HUES6 (cell line): ENCODE data around the gene HOXB4.
A peak's percentile ranks its signal among the peaks of the same experiment; 100 is the strongest.

Experiments used
- H3K27ac ChIP-seq: 2 replicates; pipeline ENCODE4 v1.7.0; 2013; ENCODE audit warnings: low read depth, mild to moderate bottlenecking, low read length, inconsistent platforms
- H3K27me3 ChIP-seq: 2 replicates; pipeline ENCODE4 v1.6.1; 2013; ENCODE audit warnings: low read length; ENCODE audit not compliant: control insufficient read depth, insufficient read depth
- H3K36me3 ChIP-seq: 2 replicates; pipeline ENCODE4 v1.6.1; 2013; ENCODE audit warnings: low read length; ENCODE audit not compliant: control insufficient read depth, insufficient read depth
- H3K4me1 ChIP-seq: 2 replicates; pipeline ENCODE4 v1.6.1; 2013; ENCODE audit warnings: low read length; ENCODE audit not compliant: control insufficient read depth, insufficient read depth
- H3K4me3 ChIP-seq: 2 replicates; pipeline ENCODE4 v1.5.1; 2013; ENCODE audit warnings: low read depth, low read length
- H3K9ac ChIP-seq: one replicate; pipeline ENCODE4 v1.6.1; 2013; ENCODE audit warnings: mild to moderate bottlenecking, low read length
- H3K9me3 ChIP-seq: 2 replicates; pipeline ENCODE4 v1.6.1; 2013; ENCODE audit warnings: low read depth, low read length; ENCODE audit not compliant: control insufficient read depth, insufficient read depth

The HOXB4 gene

GRCh38 chr17:48592057-48592514 is 13.9 kb upstream of the HOXB4 start:
- Histone ChIP-seq H3K9ac (peak overlapping the region; percentile 87), H3K4me3 (peak overlapping the region; percentile 57; the same call in 1 of the 2 replicates), H3K27ac (no peak overlapping the region), H3K27me3 (peaks cover 100% of the 10 kb centered on the region), H3K36me3 (no peaks in the 10 kb centered on the region; the same call in 1 of the 2 replicates), H3K9me3 (no peaks in the 10 kb centered on the region), H3K4me1 (peaks cover 32% of the 10 kb centered on the region; the same call in 1 of the 2 replicates)

- H3K9me3 ChIP-seq = no peaks in the 10 kb centered on the region
- H3K27me3 ChIP-seq = peaks cover 100% of the 10 kb centered on the region
- peak overlapping the region; percentile 87 for H3K9ac ChIP-seq
- H3K4me3 ChIP-seq = peak overlapping the region; percentile 57; the same call in 1 of the 2 replicates
- no peak overlapping the region; the same call in 1 of the 2 replicates for H3K27ac ChIP-seq
- H3K4me1 ChIP-seq = peaks cover 26% of the 10 kb centered on the region
- H3K36me3 ChIP-seq = no peaks in the 10 kb centered on the region; the same call in 1 of the 2 replicates
These were observed 13.3 kb upstream of the HOXB4 start for GRCh38 chr17:48591255-48592056.

- no peak overlapping the region; the same call in 1 of the 2 replicates for H3K27ac ChIP-seq
- H3K9ac ChIP-seq = peak overlapping the region; percentile 87
- peaks cover 100% of the 10 kb centered on the region for H3K27me3 ChIP-seq
- peaks cover 21% of the 10 kb centered on the region for H3K4me1 ChIP-seq
- H3K9me3 ChIP-seq = no peaks in the 10 kb centered on the region
- H3K4me3 ChIP-seq = peak overlapping the region; percentile 57; the same call in 1 of the 2 replicates
- no peaks in the 10 kb centered on the region; the same call in 1 of the 2 replicates for H3K36me3 ChIP-seq
These were observed 12.5 kb upstream of the HOXB4 start for GRCh38 chr17:48590607-48591161.

GRCh38 chr17:48589831-48590606 is 11.9 kb upstream of the HOXB4 start, which contains the start of gene HOXB3:
HOXB3 (minus strand) TSS chr17:48590241; CDS start chr17:48552474, 37,767 bp downstream.
- peak within 1 kb of the TSS; percentile 57 for H3K4me3 ChIP-seq
- H3K4me1 ChIP-seq = peaks cover 21% of the 10 kb centered on the region
- peaks cover 100% of the 10 kb centered on the region for H3K27me3 ChIP-seq

GRCh38 chr17:48589060-48589830 is 11.1 kb upstream of the HOXB4 start:
- peaks cover 100% of the 10 kb centered on the region for H3K27me3 ChIP-seq
- peak overlapping the region; percentile 83 for H3K9ac ChIP-seq
- peak overlapping the region; percentile 57 for H3K4me3 ChIP-seq
- no peaks in the 10 kb centered on the region; the same call in 1 of the 2 replicates for H3K36me3 ChIP-seq
- H3K9me3 ChIP-seq = no peaks in the 10 kb centered on the region
- H3K27ac ChIP-seq = peak overlapping the region; percentile 7; the same call in 1 of the 2 replicates
- H3K4me1 ChIP-seq = peaks cover 16% of the 10 kb centered on the region

More at GRCh38 chr17:48589831-48590606, 11.9 kb upstream of the HOXB4 start, which contains the start of gene HOXB3:
- H3K27ac ChIP-seq = peak within 1 kb of the TSS; percentile 7; the same call in 1 of the 2 replicates
- peak within 1 kb of the TSS; percentile 87 for H3K9ac ChIP-seq
- H3K9me3 ChIP-seq = no peaks in the 10 kb centered on the region
- H3K36me3 ChIP-seq = no peaks in the 10 kb centered on the region; the same call in 1 of the 2 replicates

- H3K4me1 ChIP-seq = peaks cover 13% of the 10 kb centered on the region
- peak overlapping the region; percentile 83 for H3K9ac ChIP-seq
- H3K36me3 ChIP-seq = no peaks in the 10 kb centered on the region; the same call in 1 of the 2 replicates
- H3K9me3 ChIP-seq = no peaks in the 10 kb centered on the region
- no peak overlapping the region; the same call in 1 of the 2 replicates for H3K27ac ChIP-seq
- peak overlapping the region; percentile 57; the same call in 1 of the 2 replicates for H3K4me3 ChIP-seq
- H3K27me3 ChIP-seq = peaks cover 100% of the 10 kb centered on the region
These were observed 10.4 kb upstream of the HOXB4 start for GRCh38 chr17:48588528-48588927.

GRCh38 chr17:48588074-48588415 is 9.9 kb upstream of the HOXB4 start:
- Histone ChIP-seq H3K27me3 (peaks cover 100% of the 10 kb centered on the region), H3K9ac (peak overlapping the region; percentile 83), H3K4me3 (peak overlapping the region; percentile 57; the same call in 1 of the 2 replicates), H3K4me1 (peaks cover 13% of the 10 kb centered on the region), H3K9me3 (no peaks in the 10 kb centered on the region), H3K36me3 (no peaks in the 10 kb centered on the region; the same call in 1 of the 2 replicates), H3K27ac (no peak overlapping the region; the same call in 1 of the 2 replicates)

GRCh38 chr17:48587276-48588073 is 9.3 kb upstream of the HOXB4 start:
- Histone ChIP-seq H3K4me3 (peak overlapping the region; percentile 57; the same call in 1 of the 2 replicates), H3K4me1 (peaks cover 13% of the 10 kb centered on the region), H3K9ac (peak overlapping the region; percentile 83), H3K27ac (no peak overlapping the region; the same call in 1 of the 2 replicates), H3K27me3 (peaks cover 100% of the 10 kb centered on the region), H3K9me3 (no peaks in the 10 kb centered on the region), H3K36me3 (no peaks in the 10 kb centered on the region; the same call in 1 of the 2 replicates)

- Histone ChIP-seq H3K36me3 (no peaks in the 10 kb centered on the region; the same call in 1 of the 2 replicates), H3K4me1 (peaks cover 15% of the 10 kb centered on the region), H3K27ac (no peak overlapping the region; the same call in 1 of the 2 replicates), H3K9me3 (no peaks in the 10 kb centered on the region), H3K4me3 (peak overlapping the region; percentile 57), H3K27me3 (peaks cover 100% of the 10 kb centered on the region), H3K9ac (peak overlapping the region; percentile 83)
These were observed 8.5 kb upstream of the HOXB4 start for GRCh38 chr17:48586355-48587258.
